NK-92 (cell line): ENCODE data around the gene RB1.
"Not testable (repeated sequence)": the region's sequence is repeated elsewhere in the genome, so short reads cannot be mapped to it uniquely, and the experiment has no call there.

ENCODE experiments used
- DNase-seq: peaks from one replicate; lab custom pipeline; 2025; ENCODE audit not compliant: unreplicated experiment; lab: John Stamatoyannopoulos, UW

RB1 gene

GRCh38 chr13:48297131-48297786, 6.3 kb upstream of the RB1 start:
- no peak for DNase-seq

- DNase-seq = no peak
Observed at GRCh38 chr13:48299591-48299990, 4.0 kb upstream of the RB1 start.

- DNase-seq = no peak
Observed at GRCh38 chr13:48302871-48303358, 636 bp upstream of the RB1 start.

GRCh38 chr13:48304143-48304876, 759 bp downstream of the RB1 start:
- DNase-seq = no peak

- DNase-seq = no peak
Observed at GRCh38 chr13:48311223-48311622, 7.7 kb downstream of the RB1 start.

- no peak for DNase-seq
Observed at GRCh38 chr13:48315969-48316650, 12.6 kb downstream of the RB1 start.

- no peak for DNase-seq
Observed at GRCh38 chr13:48316826-48317510, 13.4 kb downstream of the RB1 start.

GRCh38 chr13:48317511-48318376, 14.2 kb downstream of the RB1 start:
- DNase-seq = no peak

GRCh38 chr13:48318377-48318811, 14.8 kb downstream of the RB1 start:
- DNase-seq = no peak

GRCh38 chr13:48318821-48319511, 15.4 kb downstream of the RB1 start:
- no peak for DNase-seq

GRCh38 chr13:48319531-48320398, 16.2 kb downstream of the RB1 start:
- DNase-seq = no peak

- no peak for DNase-seq
Observed at GRCh38 chr13:48320399-48320790, 16.8 kb downstream of the RB1 start.

- no peak for DNase-seq
Observed at GRCh38 chr13:48320891-48321510, 17.4 kb downstream of the RB1 start.

GRCh38 chr13:48322294-48322693, 18.7 kb downstream of the RB1 start:
- DNase-seq = no peak

GRCh38 chr13:48333976-48334375, 30.4 kb downstream of the RB1 start:
- no peak for DNase-seq

- no peak for DNase-seq
Observed at GRCh38 chr13:48334534-48335127, 31.1 kb downstream of the RB1 start.

- DNase-seq = not testable (repeated sequence)
Observed at GRCh38 chr13:48339198-48339597, 35.6 kb downstream of the RB1 start.

GRCh38 chr13:48344264-48344663, 40.7 kb downstream of the RB1 start:
- no peak for DNase-seq
